K562 (cell line): ENCODE results near the gene ANKFN1.

Experiments
- CTCF ChIP-seq, 3 experiments: IDR thresholded peaks in 2 of 3; conservative IDR thresholded peaks in 1 of 3; 2 replicates each; pipeline ENCODE4 v1.5.1; 2011 to 2012; ENCODE audit warnings: low read length in 3 of 3, mild to moderate bottlenecking in 3 of 3, control low read depth in 2 of 3, improper control_type of control experiment in 1 of 3, inconsistent platforms in 1 of 3, low read depth in 1 of 3, mixed read lengths in 1 of 3, moderate library complexity in 1 of 3; ENCODE audit not compliant: insufficient read depth in 2 of 3
- EHMT2 ChIP-seq: fragments of 450-650 bp; IDR thresholded peaks from 2 replicates; pipeline ENCODE4 v1.6.1; 2018; ENCODE audit warnings: antibody characterized with exemption
- ERF ChIP-seq: fragments of 450-650 bp; formaldehyde crosslinking; IDR thresholded peaks from 2 replicates; pipeline ENCODE4 v1.4.0; 2020; ENCODE audit warnings: mild to moderate bottlenecking, mixed read lengths
- HBP1 ChIP-seq: fragments of 450-650 bp; formaldehyde crosslinking; IDR thresholded peaks from 2 replicates; pipeline ENCODE4 v1.4.0; 2022; ENCODE audit warnings: missing genetic modification characterization
- ID3 ChIP-seq, 2 experiments: fragments of 250-450 bp in 1 of 2; fragments of 450-650 bp in 1 of 2; sonication (Bioruptor Pico) in 1 of 2; IDR thresholded peaks; 2 replicates each; pipeline versions ENCODE4 v1.6.1 to v1.8.0; 2016 to 2021; ENCODE audit warnings: mild to moderate bottlenecking in 2 of 2, moderate library complexity in 2 of 2, missing compliant biosample characterization in 1 of 2, missing genetic modification characterization in 1 of 2
- JUND ChIP-seq, 2 experiments: IDR thresholded peaks; 2 replicates in 1 of 2; 3 replicates in 1 of 2; pipeline ENCODE4 v1.6.1; 2011; ENCODE audit warnings: borderline replicate concordance in 2 of 2, low read depth in 2 of 2, low read length in 2 of 2, improper control_type of control experiment in 1 of 2, missing biosample characterization in 1 of 2, missing genetic modification characterization in 1 of 2, missing genetic modification reagents in 1 of 2
- KDM1A ChIP-seq, 2 experiments: fragments of 450-650 bp; IDR thresholded peaks; 2 replicates each; pipeline ENCODE4 v1.6.1; 2016; ENCODE audit warnings: mild to moderate bottlenecking in 2 of 2
- MYNN ChIP-seq, 2 experiments: sonication (generic); formaldehyde crosslinking in 1 of 2; IDR thresholded peaks; 2 replicates each; pipeline versions ENCODE4 v1.5.0 to v1.6.1; 2016 to 2020; ENCODE audit warnings: antibody characterized with exemption in 1 of 2, missing genetic modification reagents in 1 of 2
- PCBP1 ChIP-seq: fragments of 200-400 bp; formaldehyde crosslinking; IDR thresholded peaks from 2 replicates; pipeline ENCODE4 v1.6.1; 2018; ENCODE audit warnings: mild to moderate bottlenecking, low read depth, low read length; ENCODE audit not compliant: poor library complexity, severe bottlenecking
- PKNOX1 ChIP-seq: fragments of 450-650 bp; IDR thresholded peaks from 2 replicates; pipeline ENCODE4 v1.6.1; 2016
- REST ChIP-seq, 2 experiments: fragments of 450-650 bp; formaldehyde crosslinking in 1 of 2; IDR thresholded peaks; 2 replicates each; pipeline versions ENCODE4 v1.4.0 to v1.6.1; 2014 to 2020; ENCODE audit warnings: mild to moderate bottlenecking in 2 of 2, borderline replicate concordance in 1 of 2, low read depth in 1 of 2
- TEAD4 ChIP-seq, 2 experiments: sonication (generic) in 1 of 2; formaldehyde crosslinking in 1 of 2; IDR thresholded peaks; 2 replicates each; pipeline versions ENCODE4 v1.6.1 to v1.8.0; 2012 to 2022; ENCODE audit warnings: borderline replicate concordance in 1 of 2, inconsistent platforms in 1 of 2, low read length in 1 of 2, mild to moderate bottlenecking in 1 of 2, missing genetic modification reagents in 1 of 2
- ZNF431 ChIP-seq: sonication (generic); formaldehyde crosslinking; IDR thresholded peaks from 2 replicates; pipeline ENCODE4 v1.8.0; 2022; ENCODE audit warnings: mild to moderate bottlenecking, missing genetic modification reagents
- TF ChIP-seq, protein P1 (sequence below): sonication (generic); formaldehyde crosslinking; IDR thresholded peaks from 2 replicates; pipeline ENCODE4 v1.8.0; 2022; ENCODE audit warnings: mild to moderate bottlenecking, missing genetic modification reagents

GRCh38 chr17:56111706-56112485 is 41.4 kb upstream of the ANKFN1 start:
- TF ChIP-seq MYNN (IDR thresholded peaks at IDR 0.05) (no peak), MYNN (CRISPR knock-in tag; IDR thresholded peaks at IDR 0.05) (no peak), ZNF431 (CRISPR knock-in tag) (no peak), PCBP1 (no peak), REST (IDR thresholded peaks at IDR 0.05; ENCODE audit: borderline replicate concordance) (no peak), REST (CRISPR knock-in tag; IDR thresholded peaks at IDR 0.05; ENCODE audit: low read depth) (no peak), ID3 (CRISPR knock-in tag; IDR thresholded peaks at IDR 0.05) (no peak), ID3 (tag; IDR thresholded peaks at IDR 0.05) (no peak), ERF (CRISPR knock-in tag) (no peak), PKNOX1 (no peak), KDM1A (IDR thresholded peaks at IDR 0.05) (no peak), EHMT2 (no peak), HBP1 (CRISPR knock-in tag) (no peak), TEAD4 (IDR thresholded peaks at IDR 0.05; ENCODE audit: low read length) (no peak), TEAD4 (CRISPR knock-in tag; IDR thresholded peaks at IDR 0.05; ENCODE audit: borderline replicate concordance) (no peak), JUND (IDR thresholded peaks at IDR 0.05; ENCODE audit: borderline replicate concordance, low read depth, low read length) (no peak), JUND (tag; IDR thresholded peaks at IDR 0.05; ENCODE audit: borderline replicate concordance, low read depth, low read length) (no peak), CTCF (IDR thresholded peaks at IDR 0.05 in 2 of 3, conservative IDR thresholded peaks at IDR 0.05 in 1 of 3; ENCODE audit: insufficient read depth in 2 of 3, low read depth in 1 of 3, low read length in 3 of 3) (no peak)
- TF ChIP-seq, protein P1, sequence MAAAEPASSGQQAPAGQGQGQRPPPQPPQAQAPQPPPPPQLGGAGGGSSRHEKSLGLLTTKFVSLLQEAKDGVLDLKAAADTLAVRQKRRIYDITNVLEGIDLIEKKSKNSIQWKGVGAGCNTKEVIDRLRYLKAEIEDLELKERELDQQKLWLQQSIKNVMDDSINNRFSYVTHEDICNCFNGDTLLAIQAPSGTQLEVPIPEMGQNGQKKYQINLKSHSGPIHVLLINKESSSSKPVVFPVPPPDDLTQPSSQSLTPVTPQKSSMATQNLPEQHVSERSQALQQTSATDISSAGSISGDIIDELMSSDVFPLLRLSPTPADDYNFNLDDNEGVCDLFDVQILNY (CRISPR knock-in tag): no peak
